Pons (tissue), 1 donor: Measurements from ENCODE around the gene STN1.

Experiments used
- DNase-seq: peaks from one replicate; pipeline ENCODE4 v3.0.0-alpha.2; 2016; ENCODE audit warnings: low spot score

Gene STN1

DNA sequence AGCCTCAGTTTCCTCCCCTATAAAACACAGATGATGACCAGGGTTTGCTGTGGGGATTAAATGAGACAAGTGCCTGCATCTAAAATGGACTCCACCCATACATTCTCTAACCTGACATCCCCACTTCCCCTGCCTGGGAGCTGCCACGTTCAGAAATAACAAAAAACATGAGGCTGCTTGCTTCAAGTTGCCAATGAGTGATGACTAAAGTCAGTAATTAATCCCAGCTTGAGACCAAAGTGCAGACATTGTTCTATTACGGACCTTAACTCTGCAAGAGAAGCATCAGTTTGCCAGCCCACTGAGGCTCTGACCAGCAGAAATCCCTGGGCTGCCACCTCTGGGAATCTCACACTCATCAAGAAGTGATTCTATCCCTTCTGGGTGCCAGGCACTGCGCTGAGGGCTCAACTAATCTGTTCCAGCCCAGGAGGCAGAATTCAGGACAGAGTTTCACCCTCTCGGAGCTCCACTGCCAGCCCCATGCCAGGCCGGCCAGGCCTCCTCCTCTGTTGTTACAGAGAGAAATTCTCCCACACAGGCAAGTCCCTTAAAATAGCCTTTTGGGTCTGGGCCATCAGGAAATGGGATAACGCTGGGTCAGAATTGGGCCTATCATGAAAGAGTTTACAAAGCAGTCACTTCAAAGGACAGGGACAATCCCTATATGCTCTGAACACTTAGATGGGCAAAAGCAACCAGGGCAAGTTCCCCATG lies 74.0 kb downstream of the STN1 start:
- no peak for DNase-seq

DNA sequence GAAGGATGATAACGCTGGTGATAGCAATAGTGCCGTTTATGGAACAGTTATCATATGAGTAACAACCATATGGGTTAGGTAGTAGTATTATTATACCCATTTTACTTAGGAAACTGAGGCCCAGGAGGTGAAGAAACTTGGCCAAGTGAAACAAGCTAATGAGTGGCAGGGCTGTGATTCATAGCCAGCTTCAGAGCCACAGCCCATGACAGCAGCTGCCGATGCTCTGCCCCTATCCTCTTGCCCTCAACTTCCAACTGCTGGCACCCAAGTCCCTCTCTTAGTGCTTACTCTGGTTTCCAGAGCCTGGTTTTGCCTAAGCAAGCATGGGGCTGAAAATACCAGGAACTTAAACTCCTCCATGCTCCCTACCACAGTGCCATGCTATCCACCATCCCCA lies 74.9 kb downstream of the STN1 start:
- DNase-seq: no peak

DNA sequence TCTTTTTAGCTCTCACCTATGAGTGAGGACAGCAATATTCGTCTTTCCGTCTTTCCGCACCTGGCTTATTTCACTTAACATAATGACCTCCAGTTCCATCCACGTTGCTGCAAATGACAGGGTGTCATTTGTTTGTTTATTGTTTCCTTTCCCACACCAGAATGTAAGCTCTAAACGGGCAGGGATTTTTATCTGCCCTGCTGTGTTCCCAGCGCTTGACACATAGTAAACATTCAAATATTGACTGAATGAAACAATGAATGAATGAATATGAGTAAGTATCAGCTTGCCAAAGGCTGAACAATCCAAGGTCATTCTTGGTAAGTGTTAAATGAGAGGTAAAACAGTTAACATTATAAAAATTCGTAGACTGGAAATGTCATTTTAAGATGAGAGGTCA lies 75.4 kb downstream of the STN1 start:
- DNase-seq: no peak

DNA sequence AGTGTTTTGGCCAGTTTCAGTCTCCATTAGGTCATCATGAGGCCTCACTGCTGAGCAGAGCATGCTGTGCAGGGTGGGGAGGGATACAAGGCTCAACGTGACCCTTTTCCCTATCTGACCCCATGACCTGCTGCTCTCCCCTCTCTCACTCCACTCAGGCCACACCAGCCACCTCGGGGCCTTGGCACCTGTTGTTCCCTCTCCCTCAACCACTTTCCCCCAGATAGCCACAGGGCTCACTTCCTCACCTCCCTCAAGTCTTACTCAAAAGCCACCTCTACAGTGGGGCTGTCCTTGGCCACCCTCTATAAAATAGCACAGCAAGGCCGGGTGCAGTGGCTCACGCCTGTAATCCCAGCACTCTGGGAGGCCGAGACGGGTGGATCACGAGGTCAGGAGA lies 76.5 kb downstream of the STN1 start:
- no peak for DNase-seq

DNA sequence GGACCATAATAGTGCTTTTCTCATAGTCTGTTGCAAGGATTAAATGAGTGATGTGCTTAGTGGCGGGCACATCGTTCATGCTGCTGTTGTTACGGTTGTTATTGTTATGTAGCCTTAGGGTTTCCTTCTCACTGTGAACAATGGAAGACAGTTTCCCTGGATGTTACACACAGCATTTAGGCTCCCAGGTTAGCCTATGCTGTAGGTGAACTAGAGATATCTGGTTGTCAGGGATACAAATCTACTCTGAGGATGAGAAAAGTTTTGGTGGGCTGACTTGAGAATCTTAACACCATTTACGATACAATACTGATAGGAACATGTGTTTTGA lies 77.3 kb downstream of the STN1 start:
- DNase-seq: no peak

DNA sequence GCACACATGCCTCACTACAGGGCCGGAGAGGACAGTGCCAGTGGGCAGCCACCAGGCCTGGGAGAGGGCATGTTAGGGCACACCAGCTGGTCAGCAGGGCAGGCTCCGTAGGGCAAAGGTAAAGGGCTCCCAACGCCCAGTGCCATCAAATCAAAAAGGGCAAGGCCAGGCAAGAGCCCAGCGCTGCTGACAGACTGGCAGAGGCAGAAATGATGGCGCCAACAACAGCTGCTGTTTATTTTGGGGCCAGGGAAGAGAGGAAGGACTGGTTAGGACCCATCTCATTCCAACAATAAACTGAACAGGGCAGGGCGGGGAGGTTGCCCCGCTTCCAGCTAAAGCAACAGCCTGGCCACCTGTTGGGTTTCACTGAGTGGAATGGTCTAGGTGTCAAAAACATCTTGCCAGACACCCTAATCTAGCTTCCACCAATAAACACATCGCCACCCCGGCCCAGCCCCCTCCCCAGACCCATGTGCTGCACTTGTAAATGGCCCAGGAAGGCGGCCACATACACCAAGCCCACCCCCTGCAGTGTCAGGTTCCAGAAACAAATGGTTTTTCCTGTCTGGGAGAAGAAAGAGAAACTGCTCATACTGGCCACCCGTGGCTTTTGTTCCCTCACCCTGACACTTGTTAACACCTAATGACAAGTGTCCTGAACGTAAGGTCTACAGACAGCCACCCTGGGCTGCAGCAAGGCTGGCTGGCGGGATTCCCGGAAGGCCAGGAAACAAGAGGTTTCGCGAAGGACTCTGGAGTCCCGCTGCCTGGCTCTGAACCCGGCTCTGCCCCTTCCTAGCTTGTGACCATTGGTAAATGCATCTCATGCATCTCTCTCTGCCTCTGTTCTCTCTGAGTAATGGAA lies 77.9 kb downstream of the STN1 start:
- DNase-seq: peak; percentile 61

DNA sequence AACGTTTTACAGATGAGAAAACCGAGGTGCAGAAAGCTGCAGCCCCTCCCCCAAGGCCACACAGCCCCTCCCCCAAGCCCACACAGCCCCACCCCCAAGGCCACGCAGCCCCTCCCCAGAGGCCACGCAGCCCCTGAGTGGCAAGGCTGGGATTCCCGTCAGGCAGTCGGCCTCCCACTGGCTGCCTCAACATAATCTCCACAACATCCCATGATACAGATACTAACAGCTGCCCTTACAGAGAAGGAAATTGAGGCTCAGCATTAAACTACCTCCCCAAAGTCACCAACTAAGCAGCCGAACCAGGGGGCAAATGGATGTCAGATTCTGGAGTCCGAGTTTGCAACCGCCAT lies 78.5 kb downstream of the STN1 start:
- DNase-seq: no peak

DNA sequence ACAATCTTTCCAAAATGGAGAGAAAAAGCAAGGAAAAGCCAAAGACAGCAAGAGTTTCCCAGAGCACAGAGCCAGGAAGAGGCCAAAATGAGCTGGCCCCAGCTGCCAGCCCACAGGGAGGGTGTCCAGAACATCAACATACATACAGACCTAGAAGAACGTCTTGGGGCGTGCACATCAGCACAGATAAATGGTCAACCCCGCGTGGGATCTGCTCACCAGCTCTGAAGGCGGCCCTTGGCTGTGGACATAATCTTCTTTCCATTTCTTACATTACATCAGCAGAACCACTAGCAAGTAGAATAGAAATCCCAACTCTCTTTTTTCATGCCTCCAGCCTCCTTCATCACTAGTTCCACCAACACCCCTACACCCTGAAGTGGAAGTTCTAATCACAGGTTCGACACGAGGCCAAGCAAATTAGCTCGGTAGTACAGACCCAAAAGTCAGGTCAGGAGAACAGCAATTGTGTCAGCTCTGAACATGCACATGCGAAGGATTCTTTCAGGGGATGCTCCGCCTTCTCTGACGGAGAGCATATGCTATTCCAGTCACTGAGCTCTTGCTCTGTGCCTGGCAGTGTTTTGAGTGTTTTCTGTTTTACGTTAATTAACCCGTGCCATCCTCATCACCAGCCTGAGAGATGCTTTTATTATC lies 79.0 kb downstream of the STN1 start:
- DNase-seq: no peak

DNA sequence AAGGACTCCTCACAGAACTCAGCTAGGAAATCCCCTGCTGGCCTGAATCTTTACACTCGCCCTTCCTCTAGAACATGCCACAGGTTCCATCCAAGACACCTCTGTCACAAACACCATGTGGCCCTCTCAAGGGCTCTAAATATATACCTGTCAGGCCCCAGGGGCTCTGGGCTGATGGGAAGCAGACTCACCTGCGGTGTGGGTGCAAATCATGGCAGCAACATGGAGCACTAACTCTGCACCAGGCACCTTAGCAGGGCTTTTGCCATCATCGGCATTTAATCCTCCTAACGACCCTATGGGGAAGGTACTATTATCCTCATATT lies 80.0 kb downstream of the STN1 start:
- DNase-seq: no peak

DNA sequence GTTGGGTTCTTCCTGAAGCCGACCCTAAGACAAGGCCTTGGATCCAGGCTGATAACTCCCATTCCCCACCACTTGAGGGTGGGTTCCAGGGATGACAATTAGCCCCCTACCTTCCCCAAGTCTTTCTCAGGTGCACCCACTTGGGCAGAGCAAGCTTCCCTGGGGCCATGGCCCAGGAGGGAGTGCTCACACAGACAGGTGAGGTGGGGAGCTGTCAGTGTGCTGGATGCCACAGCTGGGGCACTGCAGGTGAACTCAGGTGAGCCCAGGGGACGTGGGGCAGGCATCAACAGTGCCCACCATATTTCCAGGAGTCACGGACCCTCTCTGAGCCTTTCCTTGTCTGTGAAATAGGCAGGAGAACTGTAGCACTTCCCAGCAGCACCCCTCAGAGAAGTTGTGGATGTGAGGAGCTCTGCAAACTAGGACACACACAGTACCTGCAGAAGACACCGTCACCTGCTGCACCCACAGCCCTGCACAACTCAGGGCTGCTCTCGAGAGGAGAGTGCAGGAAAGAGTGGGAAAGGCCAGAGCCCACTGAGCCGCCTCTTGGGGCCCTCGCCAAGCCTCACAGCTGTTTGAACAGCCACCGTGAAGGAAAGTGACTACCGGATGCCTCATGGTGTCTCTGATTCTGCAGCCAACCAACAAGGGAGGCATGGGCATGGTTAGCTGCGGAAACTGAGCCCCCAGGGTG lies 80.5 kb downstream of the STN1 start:
- no peak for DNase-seq

DNA sequence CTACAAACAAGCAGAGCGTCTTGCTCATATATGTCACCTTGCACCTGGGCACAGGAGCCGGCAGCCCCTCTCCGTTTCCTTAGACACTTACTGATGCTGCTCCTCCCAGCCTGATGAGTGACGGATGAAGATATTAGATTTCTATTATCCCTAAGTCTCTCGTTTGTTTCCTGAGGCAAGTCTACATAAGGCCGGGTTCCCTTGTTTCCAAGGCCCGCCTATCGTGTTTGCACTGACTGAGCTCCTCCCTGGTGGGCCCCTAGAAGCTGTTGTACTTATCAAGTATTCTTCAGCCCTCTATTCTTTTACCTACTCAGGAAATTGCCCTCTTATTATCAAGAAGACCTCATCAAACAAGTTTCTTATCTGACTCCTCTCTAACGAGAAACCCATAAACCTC lies 81.1 kb downstream of the STN1 start:
- DNase-seq: no peak

DNA sequence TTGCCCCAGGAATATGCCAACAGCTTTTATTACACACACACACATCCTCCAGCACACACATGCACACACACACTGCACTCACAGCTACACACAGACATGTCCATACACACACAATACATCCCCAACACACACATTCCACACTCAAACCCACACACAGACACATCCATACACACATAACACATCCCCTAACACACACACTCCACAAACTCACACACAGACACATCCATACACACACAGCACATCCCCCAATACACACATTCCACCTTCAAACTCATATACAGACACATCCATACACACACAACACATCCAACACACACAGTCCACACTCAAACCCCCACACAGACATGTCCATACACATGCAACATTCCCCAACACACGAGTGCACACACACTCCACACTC lies 81.7 kb downstream of the STN1 start:
- no peak for DNase-seq

DNA sequence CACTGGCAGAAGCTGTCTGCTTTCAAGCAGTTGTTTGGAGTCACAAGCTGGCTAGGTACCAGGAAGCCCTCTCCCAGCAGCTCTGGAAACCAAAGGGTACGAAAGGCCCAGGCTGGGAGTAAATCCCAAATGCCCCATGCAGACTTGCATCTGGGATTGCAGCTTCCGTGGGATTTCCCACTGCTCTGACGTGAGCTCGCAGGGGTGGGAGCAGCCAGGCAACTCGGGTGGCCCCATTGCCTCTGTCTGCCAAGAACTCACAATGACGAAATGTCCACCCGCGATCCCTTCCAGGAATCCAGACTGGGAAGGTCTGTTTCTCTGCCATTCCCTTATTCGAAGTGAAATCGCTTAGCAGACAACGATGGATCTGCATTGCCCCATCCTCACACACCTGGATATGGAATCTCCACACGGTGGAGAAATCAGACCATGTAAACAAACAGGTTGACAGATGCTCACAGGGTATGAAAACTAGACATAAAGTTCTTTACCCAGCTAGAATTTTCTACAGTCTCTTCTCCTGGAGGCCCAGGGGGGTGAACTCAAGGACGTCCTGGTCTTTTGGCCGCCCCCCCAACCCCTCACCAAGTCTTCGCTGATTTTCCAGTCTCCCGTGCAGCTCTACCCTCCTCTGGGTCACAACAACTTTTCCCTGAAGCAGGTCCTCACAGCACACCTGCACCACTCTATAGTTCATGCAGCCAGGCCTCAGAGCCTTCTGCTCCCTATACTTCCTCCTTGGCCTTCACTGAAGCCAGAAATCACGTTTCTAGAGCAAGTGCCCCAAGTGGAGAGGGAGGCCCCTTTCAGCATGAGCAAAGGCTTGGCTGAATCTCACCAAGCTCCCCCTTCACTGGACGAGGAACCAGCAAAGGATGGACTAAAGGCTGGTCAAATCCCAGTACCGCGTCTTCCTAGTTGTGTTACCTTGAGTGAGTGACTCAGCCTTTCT lies 82.6 kb downstream of the STN1 start:
- DNase-seq: no peak

DNA sequence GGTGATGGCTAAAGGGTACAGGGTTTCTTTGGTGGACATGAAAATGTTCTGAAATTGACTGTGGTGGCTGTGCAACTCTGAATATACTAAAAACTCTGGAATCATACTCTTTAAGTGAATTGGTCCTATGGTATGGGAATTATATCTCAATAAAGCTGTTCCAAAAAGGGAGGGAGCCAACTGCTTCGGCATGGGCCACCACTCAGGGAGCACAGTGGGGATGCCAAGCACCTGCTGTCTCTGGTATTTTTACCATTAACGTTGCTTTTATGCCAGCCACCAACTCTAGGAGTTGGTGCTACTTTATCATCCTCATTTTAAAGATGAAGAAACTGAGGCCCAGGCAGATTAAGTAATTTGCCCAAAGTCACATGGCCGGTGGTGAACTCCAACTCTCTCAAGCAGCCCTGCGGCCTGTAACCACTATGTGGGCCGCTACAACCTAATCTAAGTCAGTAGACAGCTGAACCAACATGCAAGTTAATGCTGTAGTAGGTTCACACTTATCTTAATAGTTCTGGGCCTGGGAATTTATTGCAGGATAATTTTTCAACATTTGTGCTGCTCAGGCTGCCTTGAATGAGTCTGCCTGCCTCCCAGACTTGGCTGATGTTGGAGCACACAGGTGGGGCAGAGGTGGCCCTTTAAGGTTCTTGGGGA lies 83.4 kb downstream of the STN1 start:
- no peak for DNase-seq

DNA sequence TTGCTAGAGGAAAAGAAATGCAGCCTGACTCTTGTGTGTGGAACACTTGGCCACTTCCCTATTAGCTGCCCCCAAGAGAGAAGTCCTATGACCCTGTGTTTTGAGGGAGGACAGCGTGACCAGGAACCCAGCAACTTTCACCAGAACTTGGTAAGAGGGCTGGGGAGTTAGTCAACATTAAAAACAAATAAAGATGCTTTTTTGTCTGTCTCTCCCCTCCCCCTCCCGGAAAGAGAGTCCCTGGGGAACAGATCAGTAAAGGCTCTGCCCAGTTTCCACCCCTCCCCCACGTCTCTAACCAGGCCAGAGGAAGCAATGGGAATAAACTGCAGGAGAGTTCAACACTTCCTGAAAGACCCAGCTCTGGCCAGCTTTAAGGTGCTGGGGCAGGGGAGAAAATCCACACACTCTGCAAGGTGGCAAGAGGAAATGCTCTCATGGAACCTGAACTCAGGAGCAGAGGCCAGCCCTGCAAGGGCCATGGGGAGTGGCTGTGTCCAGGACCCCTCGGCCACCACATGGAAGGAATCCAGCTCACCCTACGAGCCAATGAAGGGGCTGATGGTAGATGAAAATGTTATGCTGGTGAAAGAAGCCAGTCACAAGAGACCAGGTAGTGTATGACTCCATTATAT lies 84.1 kb downstream of the STN1 start:
- DNase-seq: peak; percentile 76

DNA sequence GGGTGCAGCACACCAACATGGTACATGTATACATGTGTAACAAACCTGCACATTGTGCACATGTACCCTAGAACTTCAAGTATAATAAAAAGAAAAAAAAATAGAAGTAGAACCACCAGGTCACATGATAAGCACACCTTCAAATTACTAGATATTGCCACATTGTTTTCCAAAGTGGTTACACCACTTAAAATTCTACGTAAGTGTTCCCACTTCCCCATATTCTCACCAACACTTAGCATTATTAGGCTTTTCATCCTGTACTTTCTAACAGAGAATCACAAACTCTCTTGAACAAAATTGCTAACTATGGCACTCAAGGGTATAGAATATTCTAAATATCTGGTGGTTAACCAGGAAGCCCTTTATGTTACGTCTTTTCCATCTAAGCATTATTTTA lies 85.2 kb downstream of the STN1 start:
- DNase-seq: no peak
